ENCODE data around the gene MTRFR. TPM values are rescaled to one million over a fixed set of nuclear protein-coding genes. Genes with fewer than 3 reads are reported as not detected.
"Not testable (repeated sequence)": the region's sequence is repeated elsewhere in the genome, so short reads cannot be mapped to it uniquely, and the experiment has no call there.

MTRFR gene
- total RNA-seq, 4 donors from 2014 or later, result 0.51 to 18.9 (median 8.3) TPM

DNA sequence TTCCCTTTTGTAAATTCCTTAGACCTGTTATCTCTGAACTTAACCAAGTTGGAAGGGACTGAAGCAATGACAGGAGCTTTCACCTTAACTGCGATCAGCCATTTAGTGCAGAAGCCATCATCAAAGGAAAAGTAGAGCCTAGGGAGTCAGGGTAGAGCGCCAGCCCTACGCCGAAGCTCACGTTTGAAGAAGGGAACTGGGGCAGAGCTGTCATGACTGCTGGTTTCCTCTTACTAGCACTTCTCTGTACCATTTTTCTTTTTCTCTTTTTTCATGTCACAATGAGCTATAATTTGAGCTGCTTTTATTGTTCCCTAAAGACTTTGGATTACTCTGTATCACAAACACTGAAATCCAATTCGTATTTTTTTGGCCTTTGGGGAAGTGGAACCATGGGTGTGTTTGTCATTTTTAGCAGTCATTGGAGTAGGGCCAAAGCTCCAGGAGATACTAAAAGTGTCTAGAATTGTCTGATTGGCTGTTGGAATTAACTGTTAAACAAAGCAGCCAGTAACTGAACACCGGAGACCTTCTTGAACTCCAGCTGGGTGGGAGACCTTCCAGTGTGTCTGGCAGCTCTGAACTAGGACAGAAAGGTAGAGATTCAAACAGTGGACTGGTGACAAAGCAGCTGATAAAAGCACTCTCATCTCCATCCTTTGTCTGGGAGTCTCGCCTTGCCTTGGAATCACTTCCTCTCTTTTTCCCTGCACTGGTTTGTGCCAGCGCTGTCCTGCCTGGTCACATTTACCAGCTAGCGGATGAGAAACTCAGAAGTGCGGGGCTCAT is 9.1 kb downstream of the MTRFR start:
- no peaks in the 10 kb centered on the region for H3K36me3 ChIP-seq
- H3K27ac ChIP-seq, result peak overlapping the region; percentile 22 to 52
- TF ChIP-seq, protein P1, sequence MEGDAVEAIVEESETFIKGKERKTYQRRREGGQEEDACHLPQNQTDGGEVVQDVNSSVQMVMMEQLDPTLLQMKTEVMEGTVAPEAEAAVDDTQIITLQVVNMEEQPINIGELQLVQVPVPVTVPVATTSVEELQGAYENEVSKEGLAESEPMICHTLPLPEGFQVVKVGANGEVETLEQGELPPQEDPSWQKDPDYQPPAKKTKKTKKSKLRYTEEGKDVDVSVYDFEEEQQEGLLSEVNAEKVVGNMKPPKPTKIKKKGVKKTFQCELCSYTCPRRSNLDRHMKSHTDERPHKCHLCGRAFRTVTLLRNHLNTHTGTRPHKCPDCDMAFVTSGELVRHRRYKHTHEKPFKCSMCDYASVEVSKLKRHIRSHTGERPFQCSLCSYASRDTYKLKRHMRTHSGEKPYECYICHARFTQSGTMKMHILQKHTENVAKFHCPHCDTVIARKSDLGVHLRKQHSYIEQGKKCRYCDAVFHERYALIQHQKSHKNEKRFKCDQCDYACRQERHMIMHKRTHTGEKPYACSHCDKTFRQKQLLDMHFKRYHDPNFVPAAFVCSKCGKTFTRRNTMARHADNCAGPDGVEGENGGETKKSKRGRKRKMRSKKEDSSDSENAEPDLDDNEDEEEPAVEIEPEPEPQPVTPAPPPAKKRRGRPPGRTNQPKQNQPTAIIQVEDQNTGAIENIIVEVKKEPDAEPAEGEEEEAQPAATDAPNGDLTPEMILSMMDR (IDR thresholded peaks at IDR 0.05), result no peak
- TF ChIP-seq POLR2A (IDR thresholded peaks at IDR 0.05), result no peak
- no peaks in the 10 kb centered on the region for H3K27me3 ChIP-seq
- H3K4me3 ChIP-seq, result no peak overlapping the region
- peaks cover 0 to 6% of the 10 kb centered on the region in 2 donors for H3K4me1 ChIP-seq
- intact Hi-C loops (cut with DNase I; ENCODE audit: low total_unique reads), result no loop called here
- H3K9me3 ChIP-seq, result no peaks in the 10 kb centered on the region
- DNase-seq, result no peak

DNA sequence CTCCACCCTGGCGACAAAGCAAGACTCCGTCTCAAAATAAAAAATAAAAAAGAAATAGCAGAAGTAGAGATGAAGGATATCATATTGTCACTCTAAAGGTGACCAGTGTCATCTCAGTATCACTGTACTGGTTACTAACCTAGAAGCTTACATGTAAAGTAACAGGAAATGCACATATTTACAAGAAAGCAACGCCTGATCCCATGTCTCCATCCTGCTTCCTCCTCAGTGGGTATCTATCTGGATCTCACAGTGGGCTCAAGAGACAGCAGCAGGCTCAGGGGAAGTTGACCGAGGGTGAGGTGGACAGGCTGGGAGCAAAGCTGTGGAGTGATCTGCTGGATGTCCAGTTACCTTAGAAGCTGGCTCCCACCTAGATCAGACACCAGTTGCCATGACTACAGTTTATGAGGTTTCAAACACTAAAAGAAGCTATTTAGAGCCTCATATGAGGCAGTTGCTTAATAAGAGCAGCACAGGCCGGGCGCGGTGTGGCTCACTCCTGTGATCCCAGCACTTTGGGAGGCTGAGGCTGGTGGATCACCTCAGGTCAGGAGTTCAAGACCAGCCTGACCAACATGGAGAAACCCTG is 10.5 kb downstream of the MTRFR start:
- Histone ChIP-seq H3K4me3 (no peak overlapping the region), H3K9me3 (no peaks in the 10 kb centered on the region), H3K36me3 (no peaks in the 10 kb centered on the region), H3K27me3 (no peaks in the 10 kb centered on the region), H3K27ac (no peak overlapping the region), H3K4me1 (peaks cover 0 to 6% of the 10 kb centered on the region in 2 donors)
- DNase-seq, result no peak
- TF ChIP-seq, protein P1 (IDR thresholded peaks at IDR 0.05), result no peak
- no peak for TF ChIP-seq POLR2A (IDR thresholded peaks at IDR 0.05)
- intact Hi-C loops (cut with DNase I; ENCODE audit: low total_unique reads), result no loop called here

DNA sequence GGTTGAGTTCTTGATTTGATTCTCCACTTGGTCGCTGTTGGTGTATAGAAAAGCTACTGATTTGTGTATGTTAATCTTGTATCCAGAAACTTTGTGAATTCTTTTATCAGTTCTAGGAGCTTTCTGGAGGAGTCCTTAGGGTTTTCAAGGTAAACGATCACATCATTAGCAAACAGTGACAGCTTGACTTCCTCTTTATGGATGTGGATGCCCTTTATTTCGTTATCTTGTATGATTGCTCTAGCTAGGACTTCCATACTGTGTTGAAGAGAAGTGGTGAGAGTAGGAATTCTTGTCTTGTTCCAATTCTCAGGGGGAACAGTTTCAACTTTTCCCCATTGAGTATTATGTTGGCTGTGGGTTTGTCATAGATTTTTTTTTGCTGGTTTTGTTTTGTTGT is 12.4 kb downstream of the MTRFR start:
- Histone ChIP-seq H3K4me1 (peaks cover 0 to 6% of the 10 kb centered on the region in 2 donors), H3K27me3 (no peaks in the 10 kb centered on the region), H3K9me3 (no peaks in the 10 kb centered on the region), H3K36me3 (no peaks in the 10 kb centered on the region), H3K27ac (no peak overlapping the region), H3K4me3 (no peak overlapping the region)
- intact Hi-C loops (cut with DNase I; ENCODE audit: low total_unique reads), result no loop called here
- DNase-seq, result no peak
- no peak for TF ChIP-seq POLR2A (IDR thresholded peaks at IDR 0.05)
- TF ChIP-seq, protein P1 (IDR thresholded peaks at IDR 0.05), result no peak

DNA sequence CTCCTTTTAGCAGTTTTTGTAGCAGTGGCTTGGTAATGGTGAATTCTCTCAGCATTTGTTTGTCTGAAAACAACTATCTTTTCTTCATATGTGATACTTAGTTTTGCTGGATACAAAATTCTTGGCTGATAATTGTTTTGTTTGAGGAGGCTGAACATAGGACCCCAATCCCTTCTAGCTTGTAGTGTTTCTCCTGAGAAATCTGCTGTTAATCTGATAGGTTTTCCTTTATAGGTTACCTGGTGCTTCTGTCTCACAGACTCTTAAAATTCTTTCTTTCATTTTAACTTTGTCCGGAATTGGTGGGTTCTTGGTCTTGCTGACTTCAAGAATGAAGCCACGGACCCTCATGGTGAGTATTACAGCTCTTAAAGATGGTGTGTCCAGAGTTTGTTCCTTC is 14.9 kb downstream of the MTRFR start:
- H3K27ac ChIP-seq; H3K36me3 ChIP-seq; H3K27me3 ChIP-seq; intact Hi-C loops (cut with DNase I; ENCODE audit: low total_unique reads); H3K4me3 ChIP-seq; H3K9me3 ChIP-seq; DNase-seq: not testable (repeated sequence)
- H3K4me1 ChIP-seq, result peaks cover 0 to 10% of the 10 kb centered on the region in 2 donors

DNA sequence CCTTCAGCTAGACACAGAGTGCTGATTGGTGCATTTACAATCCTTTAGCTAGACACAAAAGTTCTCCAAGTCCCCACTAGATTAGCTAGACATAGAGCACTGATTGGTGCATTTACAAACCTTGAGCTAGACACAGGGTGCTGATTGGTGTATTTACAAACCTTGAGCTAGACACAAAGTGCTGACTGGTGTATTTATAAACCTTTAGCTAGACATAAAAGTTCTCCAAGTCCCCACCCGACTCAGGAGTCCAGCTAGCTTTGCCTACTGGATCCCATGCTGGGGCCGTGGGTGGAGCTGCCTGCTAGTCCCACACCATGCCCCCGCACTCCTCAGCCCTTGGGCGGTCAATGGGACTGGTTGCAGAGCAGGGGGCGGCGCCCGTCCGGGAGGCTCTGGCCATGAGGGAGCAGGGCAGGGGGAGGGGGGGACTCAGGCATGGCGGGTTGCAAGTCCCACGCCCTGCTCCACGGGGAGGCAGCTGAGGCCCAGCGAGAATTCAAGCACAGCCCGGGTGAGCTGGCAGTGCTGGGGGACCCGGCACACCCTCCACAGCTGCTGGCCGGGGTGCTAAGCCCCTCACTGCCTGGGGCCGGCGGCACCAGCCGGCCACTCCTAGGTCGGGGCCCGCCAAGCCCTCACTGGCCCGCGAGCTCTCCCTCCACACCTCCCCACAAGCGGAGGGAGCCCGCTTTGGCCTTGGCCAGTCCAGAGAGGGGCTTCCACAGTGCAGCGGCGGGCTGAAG is 15.9 kb downstream of the MTRFR start:
- H3K4me1 ChIP-seq, result peaks cover 0 to 10% of the 10 kb centered on the region in 2 donors
- H3K27me3 ChIP-seq; intact Hi-C loops (cut with DNase I; ENCODE audit: low total_unique reads); H3K9me3 ChIP-seq; H3K4me3 ChIP-seq; H3K27ac ChIP-seq; H3K36me3 ChIP-seq; DNase-seq: not testable (repeated sequence)

All from uterus (tissue), 4 donors.